Stimulated activated CD8-positive, alpha-beta memory T cell treated with anti-CD3 and anti-CD28 coated beads, Interleukin-2, amount 100 ng/mL, for 1 hour (primary cell): ENCODE measurements around the gene TPGS1.
A peak's percentile ranks its signal among the peaks of the same experiment; 100 is the strongest.

Source experiments
- DNase-seq, 2 donors: peaks; one replicate each; pipeline ENCODE4 v3.0.0-alpha.2; 2020; ENCODE audit warnings: low read depth in 2 of 2

Gene TPGS1

GRCh38 chr19:540867-541637, 33.8 kb downstream of the TPGS1 start:
- DNase-seq, result no peak

- no peak for DNase-seq
Measured at GRCh38 chr19:541699-542098, 34.4 kb downstream of the TPGS1 start.

GRCh38 chr19:542173-542866, 35.0 kb downstream of the TPGS1 start:
- DNase-seq, result no peak

DNA sequence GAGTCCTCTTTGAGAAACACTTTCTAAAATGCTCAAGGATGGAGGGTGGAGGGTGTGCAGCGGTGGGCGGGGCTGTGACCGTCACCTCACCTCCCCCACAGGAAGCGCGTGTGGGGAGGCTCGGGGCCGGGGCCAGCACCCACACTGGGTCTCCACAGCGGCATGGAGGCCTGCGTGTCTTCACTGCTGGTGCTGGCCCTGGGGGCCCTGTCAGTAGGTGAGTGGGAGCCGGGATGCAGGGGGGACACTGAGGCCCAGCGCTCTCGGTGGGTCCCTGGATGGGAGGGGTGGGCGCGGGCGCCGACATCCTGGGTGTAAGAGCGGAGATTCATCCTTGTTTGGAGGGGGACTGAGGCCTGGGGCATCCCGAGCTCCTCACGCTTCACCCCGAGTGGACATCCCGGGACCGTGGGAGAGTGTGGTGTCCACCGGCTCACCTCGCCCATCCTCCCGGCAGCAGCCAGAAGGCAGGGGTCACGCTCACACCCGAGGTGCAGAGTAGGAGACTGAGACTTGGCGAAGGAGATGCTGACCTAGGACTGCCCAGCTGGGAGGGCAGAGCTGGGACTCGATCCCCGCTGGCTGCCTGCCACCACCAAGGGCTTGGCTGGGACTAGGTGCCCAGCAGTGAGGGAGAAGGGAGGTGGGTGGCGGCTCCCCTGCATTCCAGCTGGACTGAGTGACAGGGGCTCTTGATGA, 36.8 kb downstream of the TPGS1 start, which contains the start of gene GZMM:
Gene GZMM (plus strand): TSS at position 144 of the 699 bp plus-strand sequence. CDS start 19 bp downstream, at position 163.
- DNase-seq, result peak; percentile 60 to 66

DNA sequence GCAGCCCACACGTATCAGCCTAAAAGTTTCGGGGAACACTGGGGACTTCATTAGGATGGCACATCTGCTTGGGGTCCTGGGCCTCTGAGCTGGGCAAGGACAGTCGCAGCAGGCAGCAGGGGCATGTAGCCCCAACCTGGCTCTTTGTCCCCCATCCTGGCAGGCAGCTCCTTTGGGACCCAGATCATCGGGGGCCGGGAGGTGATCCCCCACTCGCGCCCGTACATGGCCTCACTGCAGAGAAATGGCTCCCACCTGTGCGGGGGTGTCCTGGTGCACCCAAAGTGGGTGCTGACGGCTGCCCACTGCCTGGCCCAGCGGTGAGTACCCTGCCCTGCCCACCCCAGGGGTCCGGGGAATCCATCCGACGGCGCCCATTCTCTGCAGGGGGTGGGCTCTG, 39.8 kb downstream of the TPGS1 start:
- no peak for DNase-seq

- DNase-seq, result no peak
Measured at GRCh38 chr19:547836-548720, 40.8 kb downstream of the TPGS1 start.

GRCh38 chr19:548886-549830, 41.9 kb downstream of the TPGS1 start:
- no peak for DNase-seq

DNA sequence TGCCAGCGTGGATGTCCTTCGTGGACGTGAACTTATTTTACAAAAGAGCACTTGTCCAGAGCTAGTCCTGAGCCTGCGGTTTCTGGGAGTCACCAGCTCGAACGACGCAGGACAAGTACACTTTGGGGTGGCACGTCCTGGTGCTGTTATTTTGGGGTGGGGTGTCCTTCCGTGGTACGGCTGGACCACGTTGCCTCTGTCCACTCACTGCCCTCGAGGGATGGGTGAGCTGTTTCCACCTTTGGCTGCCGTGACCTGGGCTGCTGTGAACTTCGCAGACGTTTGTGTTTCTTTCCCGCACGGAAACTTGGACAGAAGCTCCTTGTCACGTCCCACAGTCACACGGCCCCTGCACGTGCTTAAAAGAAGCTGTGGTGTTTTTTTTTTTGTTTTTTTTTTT, 47.5 kb downstream of the TPGS1 start:
- no peak for DNase-seq

GRCh38 chr19:555474-555808, 48.1 kb downstream of the TPGS1 start:
- no peak for DNase-seq

DNA sequence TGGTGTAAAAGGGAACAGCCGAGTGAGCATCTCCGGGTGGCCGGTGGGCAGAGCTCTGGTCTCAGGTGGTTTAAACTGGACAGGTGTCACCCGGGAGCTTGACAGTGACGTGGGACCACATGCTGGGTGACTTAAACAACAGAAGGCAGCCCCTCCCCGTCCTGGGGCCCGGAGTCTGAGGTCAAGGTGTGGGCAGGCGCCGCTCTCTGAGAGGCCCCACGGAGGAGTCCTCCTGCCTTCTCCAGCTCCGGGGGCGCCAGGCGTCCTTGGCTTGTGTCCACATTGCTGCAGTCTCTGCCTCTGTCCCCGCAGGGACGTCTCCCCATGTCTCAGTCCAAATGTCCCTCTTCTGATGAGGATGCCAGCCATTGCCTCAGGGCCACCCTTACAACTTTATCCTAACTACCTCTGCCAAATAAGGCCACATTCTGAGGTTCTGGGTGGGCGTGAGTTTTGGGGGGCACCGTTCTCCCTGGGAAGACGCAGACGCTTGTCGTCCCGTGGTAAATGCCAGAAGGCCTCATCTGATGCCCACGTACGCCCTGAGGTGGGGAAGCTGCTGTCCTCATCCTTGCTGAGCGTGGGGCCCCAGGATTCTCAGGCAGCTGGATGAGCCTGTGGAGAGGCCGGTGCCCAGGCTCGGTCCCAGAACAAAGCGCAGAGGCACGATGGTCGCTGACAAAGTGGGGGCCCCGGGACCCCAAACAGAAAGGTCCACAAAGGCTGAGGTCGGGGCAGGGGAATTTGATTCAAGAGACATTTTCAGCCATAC, 49.5 kb downstream of the TPGS1 start:
- no peak for DNase-seq

DNA sequence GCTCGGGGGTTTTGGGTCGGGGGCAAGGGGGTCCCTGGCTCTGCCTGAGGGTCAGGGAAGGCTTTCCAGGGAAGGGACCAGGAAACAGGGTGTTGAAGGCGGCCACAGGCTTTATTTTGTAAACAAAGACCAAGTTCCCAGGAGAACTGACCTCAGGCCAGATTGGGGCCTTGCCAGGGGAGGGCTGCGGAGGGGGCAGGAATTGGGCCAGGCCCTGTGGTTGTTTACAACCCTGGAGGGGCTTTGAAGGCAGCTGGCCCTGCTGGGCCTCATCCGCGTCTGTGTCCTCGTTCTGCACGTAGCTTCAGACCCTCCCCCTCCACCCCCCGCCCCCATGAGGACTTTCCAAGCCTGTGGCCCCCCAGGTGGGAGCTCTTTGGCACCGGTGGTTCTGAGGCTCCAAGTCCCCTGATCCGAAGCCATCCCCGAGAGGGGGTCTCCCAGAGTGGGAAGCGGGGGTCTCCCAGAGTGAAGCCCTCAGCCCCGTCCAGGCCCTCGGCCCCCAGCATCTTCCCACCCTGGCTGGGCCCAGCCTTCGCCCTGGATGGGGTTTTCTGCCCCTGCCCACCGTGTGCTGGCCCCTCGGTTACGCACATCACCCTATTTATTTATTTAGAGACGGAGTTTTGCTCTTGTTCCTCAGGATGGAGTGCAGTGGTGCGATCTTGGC, 51.6 kb downstream of the TPGS1 start:
- no peak for DNase-seq

DNA sequence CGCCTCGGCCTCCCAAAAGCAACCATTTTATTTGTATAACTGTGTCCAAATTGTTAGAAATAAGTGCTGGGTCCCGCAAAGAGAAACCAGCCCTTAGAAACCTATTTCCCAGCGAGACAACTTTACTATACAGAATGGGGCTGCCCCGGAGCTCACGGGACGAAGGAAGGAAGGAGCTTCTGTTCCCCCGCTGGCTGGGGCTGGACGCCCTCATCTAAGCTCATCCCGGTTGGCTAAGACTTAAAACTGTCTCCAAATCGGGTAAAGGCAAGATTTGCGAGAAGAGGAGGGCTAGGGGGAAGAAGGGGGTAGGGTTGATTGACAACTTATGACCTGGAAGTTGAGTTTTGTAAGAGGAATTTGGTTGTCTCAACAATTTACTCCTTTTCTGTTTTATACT, 52.8 kb downstream of the TPGS1 start:
- no peak for DNase-seq

DNA sequence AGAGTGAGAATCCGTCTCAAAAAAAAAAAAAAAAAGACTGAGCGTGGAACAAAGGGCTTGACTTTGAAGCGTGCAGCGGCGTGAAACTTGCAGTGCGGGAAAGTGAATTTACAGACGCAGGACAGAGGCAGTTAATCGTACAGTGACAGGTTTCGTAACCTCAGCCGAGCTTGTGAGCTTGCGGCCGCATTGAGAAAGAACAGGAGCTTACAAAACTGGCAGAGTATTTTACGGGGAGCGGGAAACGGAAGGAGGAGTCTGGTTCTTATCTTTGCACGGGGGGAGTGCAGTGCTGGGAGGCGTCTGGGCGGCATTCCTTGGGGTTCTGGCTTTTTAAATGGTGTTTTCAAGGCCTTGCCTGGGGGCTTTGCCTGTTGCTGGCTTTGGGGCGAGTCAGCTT, 59.1 kb downstream of the TPGS1 start:
- no peak for DNase-seq

DNA sequence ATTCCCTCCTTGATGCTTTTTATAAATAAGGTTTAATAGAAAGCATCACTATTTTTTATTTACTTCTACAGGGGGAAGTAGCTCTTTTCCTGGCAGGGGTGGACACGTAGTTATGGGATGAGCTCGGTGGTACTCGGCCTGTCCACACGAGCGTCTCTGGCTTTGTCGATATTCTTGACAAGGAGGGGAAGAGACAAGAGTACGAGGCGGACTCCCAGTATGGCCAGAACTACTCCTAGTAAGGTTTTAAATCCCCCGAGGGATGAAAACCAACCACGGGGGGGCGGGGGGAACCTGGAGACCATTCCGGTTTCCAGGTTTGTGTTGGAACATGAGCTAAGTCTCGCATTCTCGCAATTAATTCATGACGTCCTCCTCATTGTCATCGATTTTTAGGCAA, 59.5 kb downstream of the TPGS1 start:
- DNase-seq, result no peak

DNA sequence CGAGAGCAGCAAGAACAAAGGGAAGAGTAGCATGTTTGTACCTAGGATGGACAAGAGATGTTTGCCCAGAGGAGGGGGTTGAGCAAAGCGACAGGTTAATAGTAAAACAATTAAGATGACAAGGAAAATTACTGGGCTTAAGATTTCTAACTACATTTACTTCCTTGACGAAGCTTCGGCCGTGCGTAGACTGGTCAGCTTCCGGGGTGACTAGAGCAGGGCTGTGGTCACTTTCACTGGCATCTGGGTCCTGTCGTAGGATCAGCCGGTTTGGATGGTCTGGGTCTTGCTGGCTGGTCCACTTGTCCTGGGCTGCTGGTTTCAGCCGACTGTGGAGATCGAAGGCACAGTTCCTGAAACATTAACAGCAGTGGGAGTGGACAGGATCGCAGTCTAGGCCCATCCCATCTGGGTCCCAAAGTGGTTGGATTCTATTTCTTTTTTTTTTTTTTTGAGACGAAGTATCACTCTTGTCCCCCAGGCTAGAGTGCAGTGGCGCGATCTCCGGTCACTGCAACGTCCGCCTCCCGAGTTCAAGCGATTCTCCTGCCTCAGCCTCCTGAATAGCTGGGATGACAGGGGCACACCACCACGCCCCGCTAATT, 60.1 kb downstream of the TPGS1 start:
- no peak for DNase-seq
